Right atrium auricular region (tissue), 2 donors: Measurements from ENCODE around the gene CASP5. TPM values are rescaled to one million over a fixed set of nuclear protein-coding genes. Genes with fewer than 3 reads are reported as not detected.
"Not testable (repeated sequence)": the region's sequence is repeated elsewhere in the genome, so short reads cannot be mapped to it uniquely, and the experiment has no call there.

ENCODE experiments used
- DNase-seq: peaks from one replicate; pipeline ENCODE4 v3.0.0-alpha.2; 2019; ENCODE audit warnings: low spot score
- H3K27ac ChIP-seq, 2 donors: fragments of 200-600 bp; sonication (generic); 1 replicate in 1 of 2; 2 replicates in 1 of 2; pipeline ENCODE4 v1.5.1; 2016 to 2019
- H3K27me3 ChIP-seq, 2 donors: fragments of 200-600 bp; sonication (generic); one replicate each; pipeline versions ENCODE4 v1.5.1 to v1.6.0; 2017 to 2019
- H3K36me3 ChIP-seq: fragments of 200-600 bp; sonication (generic); one replicate; pipeline ENCODE4 v1.5.1; 2016
- H3K4me1 ChIP-seq, 2 donors: fragments of 200-600 bp; sonication (generic); one replicate each; pipeline versions ENCODE4 v1.5.1 to v1.6.0; 2017 to 2019
- H3K4me3 ChIP-seq, 2 donors: fragments of 200-600 bp; sonication (generic); 1 replicate in 1 of 2; 2 replicates in 1 of 2; pipeline ENCODE4 v1.5.1; 2017 to 2019; ENCODE audit warnings: mild to moderate bottlenecking in 1 of 2, moderate library complexity in 1 of 2
- H3K9me3 ChIP-seq, 2 donors: fragments of 200-600 bp; sonication (generic); one replicate each; pipeline ENCODE4 v1.5.1; 2019
- CTCF ChIP-seq, 2 donors: fragments of 200-600 bp; sonication (generic); IDR thresholded peaks; one replicate each; pipeline ENCODE4 v1.5.1; 2019; ENCODE audit warnings: antibody characterized with exemption in 2 of 2
- total RNA-seq, 2 donors: library from RNA; depleted of rRNA; stranded (reverse); fragments of >200 nt; gene quantifications; one replicate each; pipeline ENCODE4 v1.1.0, GENCODE V29; 2016

CASP5 gene
- total RNA-seq, 2 donors from 2014 or later: not detected

- Histone ChIP-seq H3K27ac (no peak overlapping the region), H3K4me1 (no peaks in the 10 kb centered on the region), H3K9me3 (peaks cover 0 to 10% of the 10 kb centered on the region in 2 donors), H3K27me3 (no peaks in the 10 kb centered on the region), H3K4me3 (no peak overlapping the region), H3K36me3 (no peaks in the 10 kb centered on the region)
- no peak for TF ChIP-seq CTCF (IDR thresholded peaks at IDR 0.05)
- no peak for DNase-seq
Observed at GRCh38 chr11:104991994-104992393, 31.0 kb downstream of the CASP5 start.

GRCh38 chr11:104984808-104985207, 38.2 kb downstream of the CASP5 start:
- TF ChIP-seq CTCF (IDR thresholded peaks at IDR 0.05): no peak
- no peak for DNase-seq
- no peak overlapping the region for H3K27ac ChIP-seq
- H3K27me3 ChIP-seq: no peaks in the 10 kb centered on the region
- no peaks in the 10 kb centered on the region for H3K4me1 ChIP-seq
- no peaks in the 10 kb centered on the region for H3K36me3 ChIP-seq
- no peak overlapping the region for H3K4me3 ChIP-seq
- H3K9me3 ChIP-seq: peaks cover 0 to 10% of the 10 kb centered on the region in 2 donors

DNA sequence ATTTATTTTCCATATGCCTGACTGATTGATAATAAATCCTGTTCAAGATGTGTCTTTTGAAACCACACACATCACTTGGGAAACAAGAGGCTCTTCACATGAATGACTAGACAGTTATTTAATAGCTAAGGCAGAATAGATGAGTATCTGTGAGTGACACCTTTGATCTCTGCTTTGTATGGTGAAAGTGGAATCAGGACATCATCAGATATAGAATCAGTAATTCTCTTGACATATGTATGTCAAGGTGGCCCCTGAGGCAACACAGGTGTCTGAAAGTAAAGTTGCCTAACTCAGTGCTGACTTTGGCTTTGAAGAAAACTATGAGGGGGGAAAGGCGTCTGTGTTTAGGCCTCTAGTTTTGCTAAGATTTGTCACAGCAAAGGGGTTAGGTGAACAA, 43.1 kb downstream of the CASP5 start:
- no peaks in the 10 kb centered on the region for H3K4me1 ChIP-seq
- no peak for DNase-seq
- H3K4me3 ChIP-seq: no peak overlapping the region
- no peak overlapping the region for H3K27ac ChIP-seq
- no peaks in the 10 kb centered on the region for H3K36me3 ChIP-seq
- no peaks in the 10 kb centered on the region for H3K27me3 ChIP-seq
- peaks cover 0 to 2% of the 10 kb centered on the region in 2 donors for H3K9me3 ChIP-seq
- TF ChIP-seq CTCF (IDR thresholded peaks at IDR 0.05): no peak

DNA sequence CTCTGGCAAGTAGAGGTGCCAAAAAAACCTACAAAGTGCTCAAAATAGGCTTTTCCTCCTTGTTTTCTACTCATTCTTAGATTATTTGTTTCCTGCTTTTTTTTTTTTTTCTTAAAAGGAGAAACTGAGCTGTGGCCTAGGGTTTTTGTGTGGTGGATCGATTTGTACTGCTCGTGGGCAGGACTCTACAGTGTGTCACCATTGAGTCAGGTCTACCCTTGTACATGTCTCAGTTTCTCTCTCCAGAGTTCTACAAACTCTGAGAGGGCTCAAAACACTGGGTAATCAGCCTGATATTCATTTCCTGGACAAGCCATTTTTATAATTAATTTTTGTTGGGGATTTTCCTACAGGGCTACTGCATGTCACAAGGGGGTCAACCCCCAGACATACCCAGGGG, 49.4 kb downstream of the CASP5 start:
- Histone ChIP-seq H3K4me3 (no peak overlapping the region), H3K36me3 (no peaks in the 10 kb centered on the region), H3K9me3 (peaks cover 0 to 24% of the 10 kb centered on the region in 2 donors), H3K4me1 (peaks cover 0 to 6% of the 10 kb centered on the region in 2 donors), H3K27me3 (no peaks in the 10 kb centered on the region), H3K27ac (no peak overlapping the region)
- TF ChIP-seq CTCF (IDR thresholded peaks at IDR 0.05): no peak
- no peak for DNase-seq

GRCh38 chr11:104972924-104973323, 50.0 kb downstream of the CASP5 start:
- H3K27me3 ChIP-seq, DNase-seq, H3K27ac ChIP-seq, H3K36me3 ChIP-seq, H3K4me3 ChIP-seq, H3K4me1 ChIP-seq: not testable (repeated sequence)
- peaks cover 0 to 24% of the 10 kb centered on the region in 2 donors for H3K9me3 ChIP-seq

DNA sequence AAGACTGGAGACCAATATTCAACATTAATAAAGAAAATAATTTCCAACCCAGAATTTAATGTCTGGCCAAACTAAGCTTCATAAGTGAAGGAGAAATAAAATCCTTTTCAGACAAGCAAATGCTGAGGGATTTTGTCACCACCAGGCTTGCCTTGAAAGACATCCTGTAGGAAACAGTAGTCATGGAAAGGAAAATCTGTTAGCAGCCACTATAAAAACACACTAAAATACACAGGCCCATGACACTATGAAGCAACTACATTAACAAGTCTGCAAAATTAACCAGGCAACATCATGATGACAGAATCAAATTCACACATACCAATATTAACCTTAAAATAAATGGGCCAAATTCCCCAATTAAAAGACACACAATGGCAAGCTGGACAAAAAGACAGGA, 52.2 kb downstream of the CASP5 start:
- H3K27ac ChIP-seq: no peak overlapping the region
- no peak for DNase-seq
- TF ChIP-seq CTCF (IDR thresholded peaks at IDR 0.05): no peak
- H3K9me3 ChIP-seq: peaks cover 0 to 24% of the 10 kb centered on the region in 2 donors
- no peaks in the 10 kb centered on the region for H3K36me3 ChIP-seq
- H3K27me3 ChIP-seq: no peaks in the 10 kb centered on the region
- H3K4me3 ChIP-seq: no peak overlapping the region
- H3K4me1 ChIP-seq: peaks cover 0 to 15% of the 10 kb centered on the region in 2 donors
